ENCODE results near the gene CDH7.

GRCh38 chr18:65808759-65809158 lies 57.9 kb downstream of the CDH7 start:
- TF ChIP-seq POLR2A (IDR thresholded peaks at IDR 0.05; ENCODE audit: low read depth, low read length) (no peak), TAF1 (IDR thresholded peaks at IDR 0.05; ENCODE audit: borderline replicate concordance, low read depth, low read length) (no peak), POLR2AphosphoS5 (IDR thresholded peaks at IDR 0.05; ENCODE audit: low read depth, low read length) (no peak)
